GM12891 (cell line): ENCODE results near the gene NEMP2.

Experiments
- POLR2A ChIP-seq: IDR thresholded peaks from 2 replicates; pipeline ENCODE4 v1.6.1; 2011; ENCODE audit warnings: low read depth, low read length, control low read depth
- POLR2AphosphoS5 ChIP-seq: IDR thresholded peaks from 2 replicates; pipeline ENCODE4 v1.6.1; 2011; ENCODE audit warnings: low read depth, low read length, control low read depth
- SPI1 ChIP-seq: IDR thresholded peaks from 2 replicates; pipeline ENCODE4 v1.6.1; 2011; ENCODE audit warnings: low read depth, low read length, control low read depth
- TAF1 ChIP-seq: IDR thresholded peaks from 2 replicates; pipeline ENCODE4 v1.6.1; 2011; ENCODE audit warnings: low read depth, low read length, control low read depth

DNA sequence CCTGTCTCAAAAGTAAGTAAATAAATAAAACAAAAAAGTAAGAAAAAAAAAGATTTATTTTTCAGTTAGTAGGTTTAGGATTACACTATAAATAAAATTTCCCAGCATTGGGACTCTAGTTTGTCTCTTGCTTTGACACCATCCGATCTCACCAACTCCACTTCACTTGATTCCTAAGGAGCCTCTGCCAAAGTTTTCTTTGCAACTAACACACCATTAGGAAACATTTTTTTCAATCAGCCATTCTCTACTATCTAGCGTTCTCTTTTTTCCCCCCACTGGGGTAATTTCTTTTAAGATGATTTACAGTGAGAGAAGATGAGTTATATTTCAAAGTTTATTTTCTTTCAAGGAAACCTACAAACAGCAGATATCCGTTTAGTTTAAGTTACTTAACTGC lies 10.6 kb upstream of the NEMP2 start:
- TF ChIP-seq POLR2AphosphoS5 (no peak), TAF1 (no peak), POLR2A (no peak), SPI1 (no peak)
